Parathyroid adenoma (tissue), 2 donors: ENCODE data around the gene PIEZO1.
"Not testable (repeated sequence)": the region's sequence is repeated elsewhere in the genome, so short reads cannot be mapped to it uniquely, and the experiment has no call there.

Source experiments
- H2AFZ ChIP-seq: fragments of 300-600 bp; sonication (generic); one replicate; pipeline ENCODE4 v1.7.0; 2017; ENCODE audit warnings: antibody characterized with exemption, mild to moderate bottlenecking
- H3K27ac ChIP-seq: fragments of 300-600 bp; sonication (generic); one replicate; pipeline ENCODE4 v1.7.0; 2017
- H3K27me3 ChIP-seq: fragments of 300-600 bp; sonication (generic); one replicate; pipeline ENCODE4 v1.7.0; 2017; ENCODE audit warnings: low read length; ENCODE audit not compliant: control insufficient read depth, insufficient read depth
- H3K36me3 ChIP-seq: fragments of 300-600 bp; sonication (generic); one replicate; pipeline ENCODE4 v1.7.0; 2017; ENCODE audit warnings: low read length; ENCODE audit not compliant: control insufficient read depth, insufficient read depth
- H3K4me1 ChIP-seq: fragments of 300-600 bp; sonication (generic); one replicate; pipeline ENCODE4 v1.7.0; 2017; ENCODE audit warnings: control low read depth
- H3K4me2 ChIP-seq: fragments of 300-600 bp; sonication (generic); one replicate; pipeline ENCODE4 v1.7.0; 2017; ENCODE audit warnings: low read length
- H3K4me3 ChIP-seq: fragments of 300-600 bp; sonication (generic); one replicate; pipeline ENCODE4 v1.7.0; 2017; ENCODE audit warnings: low read depth, low read length
- H3K79me2 ChIP-seq: fragments of 300-600 bp; sonication (generic); one replicate; pipeline ENCODE4 v1.7.0; 2017; ENCODE audit warnings: control low read depth
- H3K9ac ChIP-seq: fragments of 300-600 bp; sonication (generic); one replicate; pipeline ENCODE4 v1.7.0; 2017; ENCODE audit warnings: mild to moderate bottlenecking
- H3K9me3 ChIP-seq: fragments of 300-600 bp; sonication (generic); one replicate; pipeline ENCODE4 v1.7.0; 2017; ENCODE audit warnings: low read length; ENCODE audit not compliant: control insufficient read depth
- CTCF ChIP-seq: fragments of 300-600 bp; sonication (generic); IDR thresholded peaks from one replicate; pipeline ENCODE4 v1.7.0; 2017; ENCODE audit warnings: antibody characterized with exemption, mild to moderate bottlenecking
- donor health status: primary hyperparathyroidism.

PIEZO1 gene

GRCh38 chr16:88792668-88793250 lies 7.7 kb upstream of the PIEZO1 start:
- no peak overlapping the region for H3K9ac ChIP-seq
- H3K79me2 ChIP-seq = no peaks in the 10 kb centered on the region
- H3K36me3 ChIP-seq = no peaks in the 10 kb centered on the region
- H3K4me1 ChIP-seq = no peaks in the 10 kb centered on the region
- H3K9me3 ChIP-seq = no peaks in the 10 kb centered on the region
- H3K27me3 ChIP-seq = no peaks in the 10 kb centered on the region
- H3K4me3 ChIP-seq = no peak overlapping the region
- H3K4me2 ChIP-seq = no peak overlapping the region
- no peak overlapping the region for H3K27ac ChIP-seq
- no peak overlapping the region for H2AFZ ChIP-seq
- TF ChIP-seq CTCF = no peak

- no peaks in the 10 kb centered on the region for H3K4me1 ChIP-seq
- no peak overlapping the region for H3K27ac ChIP-seq
- H3K79me2 ChIP-seq = no peaks in the 10 kb centered on the region
- no peaks in the 10 kb centered on the region for H3K27me3 ChIP-seq
- no peaks in the 10 kb centered on the region for H3K36me3 ChIP-seq
- no peak for TF ChIP-seq CTCF
- no peak overlapping the region for H3K4me2 ChIP-seq
- no peak overlapping the region for H3K4me3 ChIP-seq
- H2AFZ ChIP-seq = no peak overlapping the region
- H3K9ac ChIP-seq = no peak overlapping the region
- no peaks in the 10 kb centered on the region for H3K9me3 ChIP-seq
Observed at GRCh38 chr16:88792078-88792550, 7.1 kb upstream of the PIEZO1 start.

GRCh38 chr16:88790312-88791211 lies 5.5 kb upstream of the PIEZO1 start:
- H3K9me3 ChIP-seq = no peaks in the 10 kb centered on the region
- H3K4me2 ChIP-seq = no peak overlapping the region
- no peak for TF ChIP-seq CTCF
- H3K27me3 ChIP-seq = no peaks in the 10 kb centered on the region
- no peaks in the 10 kb centered on the region for H3K4me1 ChIP-seq
- H3K9ac ChIP-seq = no peak overlapping the region
- no peak overlapping the region for H3K4me3 ChIP-seq
- H3K27ac ChIP-seq = no peak overlapping the region
- no peak overlapping the region for H2AFZ ChIP-seq
- no peaks in the 10 kb centered on the region for H3K79me2 ChIP-seq
- no peaks in the 10 kb centered on the region for H3K36me3 ChIP-seq

- Histone ChIP-seq H3K9me3 (no peaks in the 10 kb centered on the region), H2AFZ (no peak overlapping the region), H3K79me2 (no peaks in the 10 kb centered on the region), H3K27me3 (no peaks in the 10 kb centered on the region), H3K4me3 (no peak overlapping the region), H3K4me1 (no peaks in the 10 kb centered on the region), H3K27ac (no peak overlapping the region), H3K4me2 (no peak overlapping the region), H3K9ac (no peak overlapping the region), H3K36me3 (no peaks in the 10 kb centered on the region)
- no peak for TF ChIP-seq CTCF
Observed at GRCh38 chr16:88789594-88789993, 4.6 kb upstream of the PIEZO1 start.

- H3K4me2 ChIP-seq, H3K27ac ChIP-seq, H3K9ac ChIP-seq, H3K36me3 ChIP-seq, H3K4me1 ChIP-seq, H3K79me2 ChIP-seq, H2AFZ ChIP-seq, H3K4me3 ChIP-seq, H3K27me3 ChIP-seq, H3K9me3 ChIP-seq: not testable (repeated sequence)
Observed at GRCh38 chr16:88788749-88789148, 3.7 kb upstream of the PIEZO1 start.
